Measurements from ENCODE around the gene RRAS2.
A peak's percentile ranks its signal among the peaks of the same experiment; 100 is the strongest.

RRAS2 gene

DNA sequence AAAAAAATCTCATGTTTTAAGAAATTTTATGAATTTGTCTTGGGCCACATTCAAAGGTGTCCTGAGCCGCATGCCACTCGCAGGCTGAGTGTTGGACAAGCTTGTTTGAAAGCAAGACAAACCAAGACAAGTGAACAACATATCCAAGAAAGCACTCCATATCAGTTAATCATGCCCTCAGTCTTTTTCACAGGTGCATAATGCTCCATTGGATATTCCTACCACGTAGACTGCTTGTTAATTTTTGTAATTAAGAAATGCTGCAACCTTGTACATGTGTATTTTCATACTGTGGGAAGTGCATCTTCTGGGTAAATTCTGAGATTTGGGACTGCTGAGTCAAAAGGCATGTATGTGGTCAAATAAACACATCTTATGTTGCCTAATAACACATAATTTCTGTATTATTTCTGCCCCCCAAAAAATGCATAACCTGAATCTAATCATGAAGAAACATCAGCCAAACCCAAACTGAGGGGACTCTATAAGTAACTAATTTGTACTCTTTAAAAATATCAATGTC, 8.2 kb downstream of the RRAS2 start:
- TF ChIP-seq CTCF (IDR thresholded peaks at IDR 0.05; ENCODE audit: borderline replicate concordance, extremely low read depth, low read length, poor library complexity, severe bottlenecking) (no peak), EZH2 (IDR thresholded peaks at IDR 0.05; ENCODE audit: borderline replicate concordance, low read depth, low read length, severe bottlenecking) (no peak)
- H3K79me2 ChIP-seq (ENCODE audit: insufficient read depth, low read length) = peaks cover 98% of the 10 kb centered on the region
- H3K4me1 ChIP-seq (ENCODE audit: insufficient read depth, low read length) = peaks cover 25% of the 10 kb centered on the region

DNA sequence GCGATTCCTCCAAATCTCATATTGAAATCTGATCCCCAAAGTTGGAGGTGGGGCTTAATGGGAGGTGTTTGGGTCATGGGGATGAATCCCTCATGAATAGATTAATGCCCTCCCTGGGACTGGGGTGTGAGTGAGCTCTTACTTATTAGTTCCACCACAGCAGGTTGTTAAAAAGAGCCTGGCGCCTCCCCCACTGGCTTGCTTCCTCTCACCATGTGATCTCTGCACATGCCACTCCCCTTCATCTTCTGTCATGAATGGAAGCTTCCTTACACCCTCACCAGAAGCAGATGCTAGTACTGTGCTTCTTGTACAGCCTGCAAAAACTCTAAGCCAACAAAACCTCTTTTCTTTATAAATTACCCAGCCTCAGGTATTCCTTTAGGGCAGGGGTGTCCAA, 8.8 kb downstream of the RRAS2 start:
- ATAC-seq (ENCODE audit: insufficient read depth, low read depth) = peak; percentile 81
- H3K4me2 ChIP-seq (ENCODE audit: insufficient read depth, low read length) = no peak overlapping the region
- peaks cover 19% of the 10 kb centered on the region for H4K20me1 ChIP-seq (ENCODE audit: insufficient read depth, low read length)
- H3K79me2 ChIP-seq (ENCODE audit: insufficient read depth, low read length) = peaks cover 98% of the 10 kb centered on the region
- H3K27ac ChIP-seq (ENCODE audit: low read length) = no peak overlapping the region
- no peak overlapping the region for H2AFZ ChIP-seq (ENCODE audit: low read depth, low read length)
- H3K9me3 ChIP-seq (ENCODE audit: insufficient read depth, low read length, severe bottlenecking) = peaks cover 5% of the 10 kb centered on the region
- no peak overlapping the region for H3K9ac ChIP-seq (ENCODE audit: low read depth, low read length)
- TF ChIP-seq EZH2 (IDR thresholded peaks at IDR 0.05; ENCODE audit: borderline replicate concordance, low read depth, low read length, severe bottlenecking) (no peak), CTCF (IDR thresholded peaks at IDR 0.05; ENCODE audit: borderline replicate concordance, extremely low read depth, low read length, poor library complexity, severe bottlenecking) (no peak)
- no peak overlapping the region for H3K4me3 ChIP-seq (ENCODE audit: low read depth in 1 of 2, low read length in 2 of 2)
- peaks cover 27% of the 10 kb centered on the region for H3K4me1 ChIP-seq (ENCODE audit: insufficient read depth, low read length)
- peaks cover 15% of the 10 kb centered on the region; the same call in 1 of the 2 replicates for H3K36me3 ChIP-seq (ENCODE audit: insufficient read depth, low read length)
- no peaks in the 10 kb centered on the region for H3K27me3 ChIP-seq (ENCODE audit: insufficient read depth, low read length, poor library complexity)
- peak; percentile 35 for DNase-seq

More for the DNA sequence above, 8.2 kb downstream of the RRAS2 start:
- Histone ChIP-seq H3K4me3 (ENCODE audit: low read depth in 1 of 2, low read length in 2 of 2) (no peak overlapping the region), H3K27me3 (ENCODE audit: insufficient read depth, low read length, poor library complexity) (no peaks in the 10 kb centered on the region), H3K4me2 (ENCODE audit: insufficient read depth, low read length) (no peak overlapping the region), H2AFZ (ENCODE audit: low read depth, low read length) (no peak overlapping the region), H3K36me3 (ENCODE audit: insufficient read depth, low read length) (peaks cover 15% of the 10 kb centered on the region; the same call in 1 of the 2 replicates), H4K20me1 (ENCODE audit: insufficient read depth, low read length) (peaks cover 21% of the 10 kb centered on the region), H3K9ac (ENCODE audit: low read depth, low read length) (no peak overlapping the region), H3K27ac (ENCODE audit: low read length) (no peak overlapping the region), H3K9me3 (ENCODE audit: insufficient read depth, low read length, severe bottlenecking) (peaks cover 5% of the 10 kb centered on the region)
- no peak for DNase-seq
- no peak for ATAC-seq (ENCODE audit: insufficient read depth, low read depth)

GRCh38 chr11:14347991-14348390, 11.0 kb downstream of the RRAS2 start:
- Histone ChIP-seq H3K27ac (ENCODE audit: low read length) (no peak overlapping the region), H2AFZ (ENCODE audit: low read depth, low read length) (no peak overlapping the region), H3K9me3 (ENCODE audit: insufficient read depth, low read length, severe bottlenecking) (peaks cover 5% of the 10 kb centered on the region), H3K36me3 (ENCODE audit: insufficient read depth, low read length) (peaks cover 15% of the 10 kb centered on the region; the same call in 1 of the 2 replicates), H3K4me1 (ENCODE audit: insufficient read depth, low read length) (peaks cover 29% of the 10 kb centered on the region), H3K27me3 (ENCODE audit: insufficient read depth, low read length, poor library complexity) (no peaks in the 10 kb centered on the region), H3K4me2 (ENCODE audit: insufficient read depth, low read length) (no peak overlapping the region), H4K20me1 (ENCODE audit: insufficient read depth, low read length) (peaks cover 17% of the 10 kb centered on the region; the same call in 1 of the 2 replicates), H3K9ac (ENCODE audit: low read depth, low read length) (no peak overlapping the region), H3K79me2 (ENCODE audit: insufficient read depth, low read length) (peaks cover 98% of the 10 kb centered on the region), H3K4me3 (ENCODE audit: low read depth in 1 of 2, low read length in 2 of 2) (no peak overlapping the region)
- no peak for ATAC-seq (ENCODE audit: insufficient read depth, low read depth)
- TF ChIP-seq CTCF (IDR thresholded peaks at IDR 0.05; ENCODE audit: borderline replicate concordance, extremely low read depth, low read length, poor library complexity, severe bottlenecking) (no peak), EZH2 (IDR thresholded peaks at IDR 0.05; ENCODE audit: borderline replicate concordance, low read depth, low read length, severe bottlenecking) (no peak)
- no peak for DNase-seq

Data from DND-41 (cell line).